Measurements from ENCODE around the gene DDX39A.

DNA sequence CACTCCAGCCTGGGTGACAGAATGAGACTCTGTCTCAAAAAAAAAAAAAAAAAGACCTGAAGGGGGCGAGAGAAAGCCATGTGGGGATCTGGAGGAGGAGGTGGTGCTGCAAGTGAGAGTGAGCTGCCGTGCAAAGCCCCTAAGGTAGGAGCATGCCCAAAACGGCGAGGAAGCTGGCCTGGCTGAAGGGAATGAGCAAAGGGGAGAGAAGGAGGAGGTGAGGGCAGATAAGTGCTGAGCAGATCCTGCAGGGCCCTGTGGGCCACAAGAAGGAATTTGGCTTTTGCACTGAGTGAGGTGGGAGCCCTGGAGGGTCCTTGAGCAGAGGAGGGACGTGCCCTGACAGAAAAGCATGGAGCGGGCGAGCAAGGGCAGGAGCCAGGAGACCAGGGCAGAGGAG lies 57.3 kb downstream of the DDX39A start:
- TF ChIP-seq, protein P1, sequence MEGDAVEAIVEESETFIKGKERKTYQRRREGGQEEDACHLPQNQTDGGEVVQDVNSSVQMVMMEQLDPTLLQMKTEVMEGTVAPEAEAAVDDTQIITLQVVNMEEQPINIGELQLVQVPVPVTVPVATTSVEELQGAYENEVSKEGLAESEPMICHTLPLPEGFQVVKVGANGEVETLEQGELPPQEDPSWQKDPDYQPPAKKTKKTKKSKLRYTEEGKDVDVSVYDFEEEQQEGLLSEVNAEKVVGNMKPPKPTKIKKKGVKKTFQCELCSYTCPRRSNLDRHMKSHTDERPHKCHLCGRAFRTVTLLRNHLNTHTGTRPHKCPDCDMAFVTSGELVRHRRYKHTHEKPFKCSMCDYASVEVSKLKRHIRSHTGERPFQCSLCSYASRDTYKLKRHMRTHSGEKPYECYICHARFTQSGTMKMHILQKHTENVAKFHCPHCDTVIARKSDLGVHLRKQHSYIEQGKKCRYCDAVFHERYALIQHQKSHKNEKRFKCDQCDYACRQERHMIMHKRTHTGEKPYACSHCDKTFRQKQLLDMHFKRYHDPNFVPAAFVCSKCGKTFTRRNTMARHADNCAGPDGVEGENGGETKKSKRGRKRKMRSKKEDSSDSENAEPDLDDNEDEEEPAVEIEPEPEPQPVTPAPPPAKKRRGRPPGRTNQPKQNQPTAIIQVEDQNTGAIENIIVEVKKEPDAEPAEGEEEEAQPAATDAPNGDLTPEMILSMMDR (IDR thresholded peaks at IDR 0.05) = no peak
- TF ChIP-seq POLR2AphosphoS5 (IDR thresholded peaks at IDR 0.05) (no peak), POLR2A (IDR thresholded peaks at IDR 0.05) (no peak), EP300 (IDR thresholded peaks at IDR 0.05; ENCODE audit: low read depth) (no peak)
